Right lobe of liver (tissue), 6 donors: ENCODE measurements around the gene BLM. TPM values are rescaled to one million over a fixed set of nuclear protein-coding genes. Genes with fewer than 3 reads are reported as not detected.

ENCODE experiments used
- ATAC-seq, 4 donors: fragments of 200-7000 bp; cut with Tn5 transposase; one replicate each; pipeline ENCODE4 v1.9.1; 2020; ENCODE audit warnings: mild to moderate bottlenecking in 4 of 4, moderate library complexity in 4 of 4
- DNase-seq, 3 donors: peaks; one replicate each; pipeline ENCODE4 v3.0.0-alpha.2; 2020
- H3K27ac ChIP-seq, 3 donors: fragments of 200-600 bp; one replicate each; pipeline ENCODE4 v1.8.0; 2022
- H3K27me3 ChIP-seq, 2 donors: fragments of 200-600 bp; one replicate each; pipeline ENCODE4 v1.8.0; 2022
- H3K36me3 ChIP-seq, 4 donors: fragments of 200-600 bp; sonication (generic) in 1 of 4; one replicate each; pipeline versions ENCODE4 v1.5.1 to v1.8.0; 2017 to 2022; ENCODE audit warnings: control low read depth in 1 of 4
- H3K4me1 ChIP-seq, 4 donors: fragments of 200-600 bp; sonication (generic) in 1 of 4; one replicate each; pipeline versions ENCODE4 v1.5.1 to v1.8.0; 2017 to 2022; ENCODE audit warnings: control low read depth in 1 of 4
- H3K4me3 ChIP-seq, 3 donors: fragments of 200-600 bp; one replicate each; pipeline ENCODE4 v1.8.0; 2022
- H3K9me3 ChIP-seq, 4 donors: fragments of 200-600 bp; sonication (generic) in 1 of 4; one replicate each; pipeline versions ENCODE4 v1.5.1 to v1.8.0; 2017 to 2022; ENCODE audit warnings: control low read depth in 1 of 4
- CTCF ChIP-seq, 4 donors: fragments of 200-600 bp in 3 of 4; fragments of 450-650 bp in 1 of 4; IDR thresholded peaks; one replicate each; pipeline versions ENCODE4 v1.5.1 to v1.8.0; 2016 to 2022; ENCODE audit warnings: antibody characterized with exemption in 4 of 4, mild to moderate bottlenecking in 2 of 4
- POLR2A ChIP-seq: fragments of 450-650 bp; IDR thresholded peaks from one replicate; pipeline ENCODE4 v1.6.1; 2017; ENCODE audit warnings: antibody characterized with exemption, mild to moderate bottlenecking
- WGBS: methylation state at CpG from one replicate; pipeline ENCODE4 v1.1.6; 2018; ENCODE audit warnings: low coverage, low lambda C conversion rate; ENCODE audit not compliant: insufficient coverage; ENCODE audit errors: missing lambda C conversion rate; 5-methylcytosine and 5-hydroxymethylcytosine counted together
- intact Hi-C, 2 donors: fragments of 100-400 bp; cut with DNase I; formaldehyde crosslinking; loops; one replicate each; pipeline versions ENCODE4 v1.11.2 to v1.14.1; 2022
- total RNA-seq, 6 experiments: library from RNA; depleted of rRNA in 2 of 6; stranded (reverse); fragments of >200 nt in 2 of 6; fragmentation: NEBNext Ultra II Directional in 3 of 6; extraction: Animal tissue kit (Norgen Biotek cat#: 25700) in 3 of 6; gene quantifications; one replicate each; pipeline versions ENCODE4 v1.1.0 to v1.2.4, GENCODE V29; 2016 to 2023
- donor health status: DM: no; HTN: yes; CAD: no.
- donor health status: DM: no; HTN: no; CAD: no.
- donor health status: DM: no; HTN: no; CAD: no.
- donor health status: DM: no; HTN: yes; CAD: no.
- donor health status: DM: no; HTN: yes; CAD: no.

BLM gene
- total RNA-seq, 6 experiments from 2014 or later: 0.20 to 2.3 (median 0.45) TPM

- H3K4me1 ChIP-seq: peaks cover 0 to 3% (median 0%) of the 10 kb centered on the region in 4 donors
- H3K9me3 ChIP-seq: no peaks in the 10 kb centered on the region
- 79% methylated on average over 7 of the region's 14 CpGs for WGBS
- H3K27me3 ChIP-seq: no peaks in the 10 kb centered on the region
- DNase-seq: peak in 1 of 3 donors; percentile 42
- H3K27ac ChIP-seq: no peak overlapping the region
- no peak for ATAC-seq
- no peaks in the 10 kb centered on the region for H3K36me3 ChIP-seq
- no peak overlapping the region for H3K4me3 ChIP-seq
- intact Hi-C loops: no loop called here
- TF ChIP-seq CTCF (IDR thresholded peaks at IDR 0.05): no peak
- no peak for TF ChIP-seq POLR2A
Measured at GRCh38 chr15:90817117-90818057, 100.2 kb downstream of the BLM start.

GRCh38 chr15:90818251-90819210, 101.4 kb downstream of the BLM start:
- TF ChIP-seq POLR2A (no peak), CTCF (IDR thresholded peaks at IDR 0.05) (no peak)
- H3K4me1 ChIP-seq: peaks cover 0 to 3% (median 0%) of the 10 kb centered on the region in 4 donors
- H3K36me3 ChIP-seq: no peaks in the 10 kb centered on the region
- no peaks in the 10 kb centered on the region for H3K9me3 ChIP-seq
- H3K27ac ChIP-seq: no peak overlapping the region
- peak in 3 of 4 donors; percentile 25 to 47 (median 27) for ATAC-seq
- no peak overlapping the region for H3K4me3 ChIP-seq
- peak in 1 of 3 donors; percentile 48 for DNase-seq
- 51% methylated on average over 4 of the region's 26 CpGs for WGBS
- H3K27me3 ChIP-seq: no peaks in the 10 kb centered on the region
- intact Hi-C loops: no loop called here

GRCh38 chr15:90819390-90819789, 102.2 kb downstream of the BLM start:
- H3K27me3 ChIP-seq: no peaks in the 10 kb centered on the region
- ATAC-seq (peak; percentile 51 to 79 (median 72)), DNase-seq (peak; percentile 40 to 72 (median 64))
- peaks cover 0 to 8% (median 0%) of the 10 kb centered on the region in 4 donors for H3K4me1 ChIP-seq
- no peak overlapping the region for H3K4me3 ChIP-seq
- TF ChIP-seq POLR2A: no peak
- no peak for TF ChIP-seq CTCF (IDR thresholded peaks at IDR 0.05)
- no CpG with 5 or more reads among the region's 6 CpGs for WGBS
- no peak overlapping the region for H3K27ac ChIP-seq
- H3K9me3 ChIP-seq: no peaks in the 10 kb centered on the region
- H3K36me3 ChIP-seq: no peaks in the 10 kb centered on the region
- intact Hi-C loops: no loop called here

- Histone ChIP-seq H3K4me3 (no peak overlapping the region), H3K27ac (no peak overlapping the region), H3K36me3 (no peaks in the 10 kb centered on the region), H3K4me1 (peaks cover 0 to 9% (median 0%) of the 10 kb centered on the region in 4 donors), H3K9me3 (no peaks in the 10 kb centered on the region), H3K27me3 (no peaks in the 10 kb centered on the region)
- no CpG with 5 or more reads among the region's 12 CpGs for WGBS
- DNase-seq (peak in 1 of 3 donors; percentile 44), ATAC-seq (peak in 1 of 4 donors; percentile 20)
- intact Hi-C loops: no loop called here
- TF ChIP-seq CTCF (IDR thresholded peaks at IDR 0.05) (no peak), POLR2A (no peak)
Measured at GRCh38 chr15:90819850-90820249, 102.7 kb downstream of the BLM start.
